OCI-M2 (cell line): ENCODE results near the gene NBEA.

ENCODE experiments used
- DNase-seq: peaks from one replicate; lab custom pipeline; 2025; ENCODE audit not compliant: unreplicated experiment; lab: John Stamatoyannopoulos, UW

The NBEA gene

GRCh38 chr13:35695448-35695770 lies 753.3 kb downstream of the NBEA start:
- DNase-seq: no peak

DNA sequence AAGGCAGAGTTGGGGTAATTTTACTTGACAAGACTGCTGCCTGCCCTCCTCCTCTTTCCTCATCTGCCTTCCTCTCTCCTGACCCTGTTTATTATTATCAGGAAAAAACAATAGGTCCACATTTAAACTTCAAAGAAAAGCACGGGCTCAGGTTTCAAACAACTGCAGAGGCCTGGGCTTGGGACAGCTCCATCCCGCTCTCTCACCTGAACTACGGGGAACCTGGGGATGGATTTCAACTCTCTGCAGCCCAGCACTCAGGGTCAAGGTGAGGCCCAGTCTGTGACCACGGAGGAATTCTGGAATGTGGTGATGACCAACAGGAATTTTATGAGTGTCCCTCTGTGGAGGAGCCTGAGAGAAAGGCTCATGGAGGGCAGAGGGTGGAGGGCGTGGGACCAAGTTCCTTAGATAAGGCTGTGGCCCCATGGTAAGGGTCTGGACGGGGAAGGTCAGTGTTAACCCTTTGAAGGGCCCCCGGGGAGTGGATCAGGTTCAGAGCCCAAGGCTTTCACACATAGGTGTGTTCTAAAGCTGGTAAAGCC lies 755.2 kb downstream of the NBEA start:
- no peak for DNase-seq

- no peak for DNase-seq
Observed at GRCh38 chr13:35698911-35699576, 757.0 kb downstream of the NBEA start.

GRCh38 chr13:35699825-35700510 lies 757.9 kb downstream of the NBEA start:
- DNase-seq: no peak

DNA sequence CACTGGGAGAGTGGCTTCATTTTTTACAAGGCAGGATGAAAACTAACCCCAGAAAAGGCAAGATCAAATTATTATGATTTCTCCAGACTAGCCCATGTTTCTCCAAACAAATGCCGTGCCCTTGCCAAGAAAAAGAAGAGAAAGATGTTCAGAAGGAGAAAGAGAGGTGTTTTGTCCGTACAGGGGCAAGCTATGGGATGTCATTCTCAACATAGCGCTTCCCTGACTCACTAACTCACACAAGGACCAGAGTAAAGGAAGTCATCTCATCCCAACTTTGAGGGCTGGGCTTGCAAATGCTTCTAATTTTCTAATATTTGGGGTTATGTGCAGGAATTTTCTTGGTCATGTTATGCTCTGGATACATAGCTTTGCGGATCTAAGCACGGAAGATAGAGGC lies 758.6 kb downstream of the NBEA start:
- no peak for DNase-seq

GRCh38 chr13:35702316-35702715 lies 760.2 kb downstream of the NBEA start:
- no peak for DNase-seq

GRCh38 chr13:35703061-35703460 lies 761.0 kb downstream of the NBEA start:
- no peak for DNase-seq

- DNase-seq: no peak
Observed at GRCh38 chr13:35704331-35704730, 762.3 kb downstream of the NBEA start.

DNA sequence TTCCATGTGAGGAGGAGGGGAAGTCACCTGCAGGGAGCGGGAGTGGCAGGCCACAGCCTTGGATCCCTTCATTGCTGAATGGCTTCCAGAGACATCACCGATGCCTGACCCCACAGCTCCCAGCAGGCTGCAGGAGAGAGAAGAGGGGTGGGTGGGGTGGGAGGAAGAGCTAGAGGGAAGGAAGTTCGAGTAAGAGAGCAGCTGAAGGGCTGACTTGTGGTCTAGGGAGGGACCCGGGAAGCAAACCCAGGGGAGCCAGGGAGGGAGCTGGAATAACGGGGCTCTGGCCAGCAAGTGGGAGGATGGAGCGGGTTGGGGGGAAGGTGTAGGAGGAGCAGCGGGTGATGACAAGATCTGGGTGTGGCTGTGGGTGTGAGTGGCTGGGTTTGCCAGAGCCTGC lies 764.2 kb downstream of the NBEA start:
- DNase-seq: no peak

DNA sequence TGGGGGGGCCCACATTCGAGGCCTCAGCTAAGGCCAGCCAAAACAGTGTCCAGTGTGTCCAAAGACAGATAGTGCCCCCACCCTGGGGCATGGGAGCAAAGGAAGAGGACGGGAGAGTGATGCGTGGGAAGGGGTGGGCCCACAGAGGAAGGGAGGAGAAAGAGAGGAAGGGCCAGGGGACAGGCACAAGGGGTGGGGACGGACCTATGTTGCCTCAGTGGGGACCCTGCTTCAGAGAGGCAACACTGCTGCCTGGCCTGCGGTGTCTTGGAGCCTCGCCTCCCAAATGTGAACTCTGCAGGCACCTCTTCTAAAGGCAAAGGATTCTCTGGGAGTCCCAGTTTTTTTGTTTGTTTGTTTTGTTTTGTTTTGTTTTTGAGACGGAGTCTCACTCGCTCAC lies 764.7 kb downstream of the NBEA start:
- no peak for DNase-seq

DNA sequence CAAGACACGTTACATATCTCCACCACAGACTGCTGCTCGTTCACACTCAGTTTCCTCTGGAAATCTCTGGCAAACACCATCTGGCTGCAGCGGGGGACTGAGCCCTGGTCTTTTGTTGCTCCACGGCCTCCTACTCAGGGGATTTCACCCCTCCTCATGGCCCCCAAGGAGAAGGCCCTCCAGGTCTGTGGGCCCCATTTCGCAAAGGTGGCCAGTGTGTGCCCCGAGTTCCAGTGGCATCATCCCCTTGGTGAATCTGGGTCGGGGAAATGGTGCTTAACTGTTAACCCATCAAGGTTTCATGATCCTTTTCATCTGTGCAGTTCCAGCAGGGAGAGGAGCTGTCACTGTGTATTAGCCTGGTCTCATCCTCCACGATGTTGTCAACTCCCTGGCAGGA lies 769.8 kb downstream of the NBEA start:
- DNase-seq: no peak

DNA sequence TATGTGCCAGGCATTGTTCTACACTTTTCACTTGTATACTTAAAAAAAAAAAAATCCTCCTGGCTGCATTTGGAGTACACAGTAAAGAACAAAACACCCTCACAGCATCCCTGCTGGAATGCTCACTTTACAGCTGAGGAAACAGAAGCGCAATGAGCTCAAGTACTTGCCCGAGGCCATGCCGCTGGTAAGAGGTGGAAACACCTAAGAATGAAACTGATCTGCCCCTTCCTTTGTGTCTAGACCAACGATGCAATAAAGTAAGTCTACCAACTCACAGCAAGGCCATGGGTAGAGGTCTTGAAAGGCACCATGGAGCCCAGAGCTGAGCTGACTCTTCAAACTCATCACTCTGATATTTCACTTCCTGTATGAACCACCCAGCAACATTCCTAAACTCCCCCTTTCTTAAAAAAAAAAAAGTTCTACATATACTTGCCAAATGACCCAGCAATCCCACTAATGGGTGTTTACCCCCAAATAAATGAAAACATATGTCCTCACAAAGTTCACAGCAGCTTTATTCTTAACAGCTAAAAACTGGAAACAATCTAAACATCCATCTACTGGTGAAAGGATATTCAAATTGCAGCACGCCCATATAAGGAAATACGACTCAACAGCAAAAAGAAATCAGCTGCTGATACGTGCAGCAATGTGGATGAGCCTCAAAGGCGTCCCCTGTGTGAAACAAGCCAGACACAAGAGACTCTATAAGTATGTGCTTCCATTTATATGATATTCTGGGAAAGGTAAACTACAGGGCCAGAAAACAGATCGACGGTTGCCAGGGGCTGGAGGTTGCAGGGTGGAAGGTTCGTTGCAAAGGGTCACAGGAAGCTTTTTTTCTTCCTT lies 771.1 kb downstream of the NBEA start:
- no peak for DNase-seq

DNA sequence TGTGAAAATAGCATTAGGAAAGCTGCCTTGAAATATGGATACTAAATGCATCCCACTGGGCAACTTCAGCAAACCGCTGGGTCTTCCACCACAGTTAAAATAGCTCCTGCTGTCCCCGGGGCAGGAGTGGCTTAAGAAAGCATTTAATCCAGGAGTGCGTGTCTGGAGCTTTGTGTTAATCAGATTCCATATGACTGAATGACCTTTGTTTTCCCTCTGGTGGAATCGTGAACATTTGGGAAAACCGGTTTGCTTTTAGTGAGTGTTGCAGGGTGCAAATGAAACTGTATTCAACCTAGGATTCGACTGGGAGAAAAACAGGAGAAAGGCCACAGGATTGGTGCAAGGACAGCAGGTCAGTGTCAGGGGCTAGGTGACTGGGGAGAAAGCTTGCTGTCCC lies 772.1 kb downstream of the NBEA start:
- no peak for DNase-seq

DNA sequence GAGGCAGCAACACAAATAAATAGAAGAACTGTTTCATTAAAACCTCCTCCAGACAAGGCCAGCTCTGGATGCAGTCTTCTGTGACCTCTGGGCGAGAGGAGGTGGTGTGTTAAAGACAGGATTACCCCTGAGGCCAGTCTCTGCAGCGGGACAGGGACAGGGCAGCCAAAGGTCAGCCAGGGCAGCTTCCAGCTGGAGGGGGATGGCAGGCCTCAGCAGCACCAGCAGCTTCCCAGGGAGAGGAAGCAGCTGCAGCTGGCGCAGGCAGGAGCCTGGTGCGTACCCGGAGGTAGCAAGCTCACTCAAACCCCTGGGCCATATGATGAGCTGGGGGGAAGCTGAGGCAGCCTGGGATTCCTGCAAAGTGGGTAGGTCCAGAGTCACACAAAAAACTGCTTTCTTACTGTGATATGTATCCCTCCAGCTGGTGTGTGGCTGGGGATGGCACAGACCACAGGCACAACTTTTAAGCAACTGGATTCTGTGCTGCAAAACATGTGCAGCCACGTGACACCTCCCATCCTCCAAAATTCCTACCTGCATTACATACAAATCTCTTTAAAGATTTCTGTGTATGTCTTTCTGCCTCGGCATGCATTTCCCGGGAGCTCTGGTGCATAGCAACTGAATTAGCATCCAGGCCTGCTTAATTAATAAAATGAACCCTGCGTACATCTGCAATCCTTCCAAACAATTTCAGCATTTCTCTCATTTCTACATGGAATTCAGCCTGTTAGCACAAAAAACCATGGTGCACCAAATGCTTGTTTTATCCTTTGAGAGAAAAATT lies 772.7 kb downstream of the NBEA start:
- DNase-seq: no peak

DNA sequence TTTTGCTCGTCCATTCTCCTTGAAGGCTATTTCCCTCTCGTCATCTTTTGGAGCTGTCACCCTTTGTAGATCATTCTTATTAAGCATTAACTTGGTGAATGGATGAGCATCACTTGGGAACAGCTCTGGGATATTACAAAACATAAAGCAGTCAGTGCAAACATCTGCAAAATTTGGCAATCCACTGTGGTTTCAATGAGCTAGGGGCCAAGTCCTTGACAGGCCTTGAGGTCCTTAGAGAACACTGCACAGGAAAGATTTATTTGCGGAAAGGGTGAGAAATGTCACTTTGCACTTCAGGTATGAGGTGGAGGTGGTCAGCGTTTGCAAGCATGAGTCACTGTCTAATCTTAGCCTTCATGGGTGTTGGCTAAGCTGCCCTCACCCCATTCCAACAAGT lies 774.1 kb downstream of the NBEA start:
- DNase-seq: no peak

DNA sequence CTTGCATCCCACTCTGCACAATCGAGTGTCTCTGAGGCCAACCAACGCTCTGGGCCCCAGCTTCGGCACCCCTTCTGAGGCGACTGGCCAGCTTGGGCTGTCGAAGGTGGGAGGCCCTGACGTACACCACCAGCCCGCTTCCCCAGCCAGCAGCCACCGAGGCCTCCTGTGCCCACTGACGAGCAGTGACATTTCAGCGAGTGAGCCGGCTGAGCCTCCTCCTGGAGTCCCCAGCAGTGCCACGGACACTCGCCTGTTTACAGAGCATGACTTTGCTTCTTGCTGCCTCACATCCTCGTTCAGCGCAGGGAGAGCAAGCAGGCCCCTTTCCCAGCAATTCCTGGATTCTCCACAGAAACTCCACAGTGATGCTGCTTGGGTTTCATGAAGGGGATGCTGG lies 774.7 kb downstream of the NBEA start:
- DNase-seq: no peak

GRCh38 chr13:35718084-35718483 lies 776.0 kb downstream of the NBEA start:
- DNase-seq: no peak

- DNase-seq: no peak
Observed at GRCh38 chr13:35720290-35720689, 778.2 kb downstream of the NBEA start.

- peak; percentile 52 for DNase-seq
Observed at GRCh38 chr13:35720690-35721554, 778.9 kb downstream of the NBEA start.
